IPS-NIHi7 (cell line): ENCODE results near the gene SCD5.

Experiments
- DNase-seq: peaks from one replicate; pipeline ENCODE4 v3.0.0; 2012; ENCODE audit warnings: mixed read lengths; ENCODE audit errors: extremely low spot score

The SCD5 gene

DNA sequence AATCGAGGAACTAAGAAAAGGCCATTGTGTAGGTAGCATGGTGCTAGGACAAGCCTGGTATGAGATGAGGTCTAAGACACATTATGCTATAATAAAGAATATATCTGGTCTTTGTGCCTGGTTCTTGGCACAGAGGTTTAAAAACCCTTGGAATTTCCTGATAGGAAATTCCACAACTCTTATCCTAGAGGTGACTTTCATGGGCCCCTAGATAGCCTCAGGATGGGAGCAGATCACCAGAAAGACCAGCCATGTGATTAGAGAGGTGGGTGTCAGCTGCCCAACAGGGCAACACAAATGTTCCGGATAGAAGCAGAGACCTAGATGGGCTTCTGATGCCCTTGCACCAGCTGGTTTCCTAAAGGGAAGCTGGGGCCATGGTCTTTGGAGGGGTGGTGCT, 107.2 kb downstream of the SCD5 start:
- DNase-seq: no peak

DNA sequence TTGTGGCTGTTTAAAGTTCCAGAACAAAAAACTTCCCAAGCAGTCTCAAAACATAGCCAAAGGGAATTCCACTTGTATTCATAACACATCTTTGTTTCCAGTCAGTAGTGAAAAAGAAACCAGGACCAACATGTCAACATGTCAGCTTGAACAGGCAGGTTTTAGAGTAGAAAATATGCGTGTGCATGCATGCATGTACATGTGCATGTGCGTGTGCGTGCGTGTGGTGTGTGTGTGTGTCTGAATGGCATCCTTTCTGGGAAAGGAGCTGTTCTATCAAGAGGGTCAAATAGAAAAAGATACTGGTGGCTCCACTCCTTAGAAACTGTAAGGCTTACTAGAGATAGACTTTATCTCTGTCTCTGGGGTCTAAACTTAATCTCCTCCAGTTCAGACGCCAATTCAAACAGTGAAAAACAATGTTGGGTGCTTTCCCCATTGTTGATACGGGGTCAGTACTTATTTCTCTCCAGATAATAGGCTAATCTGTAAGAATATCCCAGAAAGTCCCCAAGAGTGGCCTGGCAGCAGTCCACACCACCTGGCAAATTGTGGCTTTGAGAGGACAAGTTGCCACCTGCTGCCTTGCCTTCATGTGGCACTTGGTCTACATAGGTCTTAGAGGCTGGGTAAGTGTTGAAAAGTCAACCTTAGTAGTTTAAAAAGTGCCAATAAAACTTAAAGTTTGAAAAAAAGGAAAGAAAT, 110.4 kb downstream of the SCD5 start:
- DNase-seq: no peak

GRCh38 chr4:82687531-82687930, 111.1 kb downstream of the SCD5 start:
- DNase-seq: no peak

DNA sequence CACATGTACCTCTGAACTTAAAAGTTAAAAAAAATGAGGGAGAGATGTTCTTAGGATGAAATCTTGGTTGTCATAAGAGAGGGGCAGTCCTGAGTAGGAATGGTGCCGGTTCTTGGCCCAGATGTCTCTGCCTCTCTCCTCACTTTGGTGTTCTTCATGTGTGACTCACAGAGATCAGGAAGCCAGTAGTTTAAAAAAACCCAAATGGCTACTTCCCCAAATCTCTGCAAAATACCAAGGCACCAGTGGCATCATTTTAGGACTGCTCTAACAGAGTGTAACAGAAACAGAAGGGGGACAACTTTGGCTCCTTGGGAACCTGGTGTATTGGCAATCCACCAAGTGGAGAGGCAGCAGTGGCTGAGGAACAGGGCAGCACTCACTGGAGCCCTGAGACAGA, 116.8 kb downstream of the SCD5 start:
- no peak for DNase-seq

- DNase-seq: no peak
Measured at GRCh38 chr4:82680834-82681233, 117.8 kb downstream of the SCD5 start.

GRCh38 chr4:82679531-82679930, 119.1 kb downstream of the SCD5 start:
- no peak for DNase-seq

- DNase-seq: no peak
Measured at GRCh38 chr4:82678051-82678450, 120.5 kb downstream of the SCD5 start.

GRCh38 chr4:82677327-82677726, 121.3 kb downstream of the SCD5 start:
- DNase-seq: no peak

DNA sequence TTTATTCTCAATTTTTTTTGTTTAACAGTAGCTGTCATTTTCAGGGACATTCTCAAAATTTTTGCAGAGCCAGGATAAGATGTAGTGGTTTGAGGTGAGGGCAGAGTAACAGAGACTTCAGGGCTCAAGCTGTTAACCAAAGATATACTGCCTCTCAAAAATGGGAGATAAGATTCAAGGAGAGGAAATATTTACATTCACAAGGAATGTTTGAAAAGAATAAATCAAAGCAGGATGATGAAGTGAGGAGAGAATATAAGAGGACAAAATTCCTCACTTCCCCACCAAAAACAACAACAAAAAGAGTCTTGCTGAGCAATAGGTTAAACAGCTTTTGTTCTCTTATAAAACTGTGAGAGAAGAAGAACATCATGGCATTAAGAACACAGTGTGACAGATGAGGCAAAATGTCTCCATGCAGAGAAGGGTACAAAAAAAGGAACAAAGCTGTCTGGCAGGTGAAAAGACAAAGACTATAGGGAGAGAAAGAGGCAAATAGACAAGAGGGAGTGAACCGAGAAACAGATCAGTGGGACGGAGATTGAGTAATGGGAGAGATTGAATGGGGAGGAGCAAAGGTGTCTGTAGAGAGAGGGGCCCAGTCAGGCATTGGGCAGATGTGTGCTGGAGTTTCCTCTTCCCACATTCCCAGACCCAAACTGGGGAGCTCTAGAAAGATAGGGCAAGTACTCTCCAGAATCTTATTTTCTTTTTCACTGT, 130.7 kb downstream of the SCD5 start:
- DNase-seq: no peak

GRCh38 chr4:82666970-82667665, 131.5 kb downstream of the SCD5 start:
- no peak for DNase-seq

DNA sequence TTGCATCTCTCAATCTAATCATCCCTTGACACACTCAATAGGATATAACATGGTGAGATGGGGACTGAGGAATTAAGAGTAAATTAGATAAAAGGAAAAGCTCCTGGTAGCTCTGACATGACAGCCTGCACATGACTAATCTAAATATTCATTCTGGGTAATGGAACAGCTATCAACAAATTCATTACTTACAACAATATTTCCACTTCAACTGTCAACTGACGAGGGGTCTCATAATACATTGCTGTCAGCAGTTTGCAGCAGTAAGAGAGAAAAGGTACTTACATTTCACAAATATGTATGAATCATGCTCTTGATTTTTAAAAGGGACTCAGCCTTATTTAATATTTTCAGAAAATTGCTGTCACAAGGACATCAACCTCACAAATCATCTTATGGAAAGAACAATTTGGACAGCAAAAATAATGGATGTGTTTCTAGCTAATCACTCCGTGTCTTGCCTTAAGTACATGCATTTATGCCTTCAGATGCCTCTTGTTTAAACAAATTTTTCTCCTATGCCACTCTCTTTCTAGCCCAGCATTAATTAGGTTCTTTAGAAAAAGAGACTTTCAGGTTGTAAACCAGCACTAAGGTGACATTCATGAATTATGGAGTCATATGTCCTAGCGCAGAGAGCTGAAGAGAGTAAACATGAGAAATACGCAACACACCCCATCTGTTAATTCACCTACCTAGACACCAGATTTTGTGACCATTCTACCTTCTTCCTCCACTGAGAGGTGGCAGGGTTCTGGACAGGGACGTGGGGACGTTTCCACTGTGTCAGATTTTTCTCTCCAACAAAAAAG, 137.2 kb downstream of the SCD5 start:
- no peak for DNase-seq

DNA sequence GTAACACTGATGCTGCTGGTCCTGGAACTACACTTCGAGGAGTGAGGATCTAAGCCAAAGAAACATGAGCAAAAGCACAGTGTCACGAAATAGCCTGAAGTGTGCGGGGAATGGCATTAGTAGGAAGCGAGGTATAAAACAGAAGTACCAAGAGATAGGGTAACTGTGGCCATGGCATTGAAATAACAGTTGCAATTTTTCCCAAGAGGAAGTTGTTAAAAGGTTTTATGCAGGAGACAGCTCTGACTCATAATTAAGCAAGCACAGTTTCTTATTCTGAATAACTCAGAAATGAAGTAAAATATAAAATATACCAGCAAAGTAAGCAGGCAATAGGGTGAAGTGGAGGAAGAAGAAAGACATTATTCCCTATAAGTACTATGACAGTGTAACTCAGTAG, 146.5 kb downstream of the SCD5 start:
- DNase-seq: no peak

- DNase-seq: no peak
Measured at GRCh38 chr4:82650868-82651267, 147.7 kb downstream of the SCD5 start.

GRCh38 chr4:82648356-82648755, 150.2 kb downstream of the SCD5 start:
- DNase-seq: no peak

DNA sequence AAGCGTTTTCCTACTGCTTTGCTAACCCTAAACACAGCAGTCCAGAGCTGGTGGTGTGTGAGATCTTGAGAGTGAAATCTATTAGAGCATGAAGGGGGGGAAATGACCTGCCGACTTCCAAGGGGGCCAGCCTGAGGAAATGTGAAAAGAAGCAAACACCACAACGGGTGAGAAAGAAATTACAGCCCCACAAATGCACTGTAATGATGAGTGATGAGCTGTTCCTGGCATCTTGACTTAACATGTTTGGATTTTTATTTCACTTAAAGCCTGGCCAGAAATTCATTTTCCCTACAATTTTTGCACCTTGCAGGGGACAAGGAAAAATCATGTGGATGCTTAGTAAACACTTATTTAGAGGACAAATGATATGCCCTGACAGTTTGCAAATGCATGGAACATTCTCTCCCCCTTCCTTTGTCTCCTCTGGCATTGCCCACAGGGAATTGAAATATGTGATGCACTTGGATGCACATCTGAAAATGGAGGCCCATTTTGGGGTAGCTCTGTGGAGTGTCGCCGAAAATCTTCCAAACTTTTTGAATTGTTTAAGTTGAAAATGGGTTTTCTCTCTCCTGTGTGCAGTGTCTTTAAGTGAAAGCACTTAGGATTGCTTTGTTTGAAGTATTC, 152.5 kb downstream of the SCD5 start:
- DNase-seq: no peak

- DNase-seq: no peak
Measured at GRCh38 chr4:82644734-82645126, 153.9 kb downstream of the SCD5 start.

DNA sequence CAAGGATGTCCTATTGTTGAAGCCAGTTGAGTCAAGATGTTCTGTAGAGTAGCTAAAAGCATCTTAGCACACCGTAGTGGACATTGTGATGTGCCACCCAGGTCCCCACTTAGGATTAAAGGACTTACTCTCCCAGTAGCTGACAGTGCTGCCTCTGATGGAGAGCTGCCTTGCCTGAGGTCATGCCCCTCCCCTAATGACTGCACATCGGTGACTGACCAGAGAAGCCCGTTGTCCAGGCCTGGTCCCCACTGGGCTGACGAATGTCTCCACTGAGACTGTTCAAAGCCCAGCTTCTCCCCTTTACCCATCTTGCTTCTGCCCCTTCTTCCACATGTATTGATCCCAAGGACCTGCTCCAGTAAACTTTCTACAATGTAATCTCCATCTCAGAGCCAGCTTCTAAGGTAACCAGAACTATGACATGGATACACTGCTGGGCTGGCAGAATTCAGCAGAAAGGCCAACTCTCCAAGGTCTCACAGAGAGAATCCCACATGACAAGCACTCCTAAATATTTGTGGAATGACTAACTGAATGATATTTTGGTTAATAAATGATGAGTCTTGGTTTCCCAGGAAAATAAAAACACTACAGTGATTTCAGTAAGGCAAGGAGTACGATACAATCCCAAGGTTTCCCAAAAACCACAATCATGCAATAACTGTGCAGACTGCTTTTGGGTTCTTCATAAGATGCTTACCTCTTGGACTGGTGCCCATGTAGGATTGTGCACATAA, 154.4 kb downstream of the SCD5 start:
- no peak for DNase-seq

- no peak for DNase-seq
Measured at GRCh38 chr4:82642331-82642730, 156.3 kb downstream of the SCD5 start.

GRCh38 chr4:82640540-82640939, 158.1 kb downstream of the SCD5 start:
- no peak for DNase-seq

DNA sequence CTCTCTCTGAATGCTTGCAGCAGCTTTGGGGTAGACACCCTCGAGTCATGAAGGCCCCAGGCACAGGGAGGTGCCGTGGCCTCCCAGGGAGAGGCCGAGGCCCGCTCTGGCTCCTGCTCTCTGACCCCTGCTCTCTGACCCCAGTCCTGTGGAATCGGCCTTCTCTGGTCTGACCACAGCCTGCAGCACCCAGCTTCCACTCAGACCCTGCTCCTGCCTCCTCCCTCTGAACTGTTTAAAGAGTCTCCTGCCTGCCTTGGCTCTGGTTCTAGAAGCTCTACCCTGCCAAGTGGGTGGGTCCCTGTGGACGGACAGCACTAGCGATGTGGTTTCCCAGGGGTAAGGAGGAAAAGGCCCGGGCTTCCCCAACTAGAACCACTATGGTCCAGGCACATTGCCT, 158.6 kb downstream of the SCD5 start:
- no peak for DNase-seq

DNA sequence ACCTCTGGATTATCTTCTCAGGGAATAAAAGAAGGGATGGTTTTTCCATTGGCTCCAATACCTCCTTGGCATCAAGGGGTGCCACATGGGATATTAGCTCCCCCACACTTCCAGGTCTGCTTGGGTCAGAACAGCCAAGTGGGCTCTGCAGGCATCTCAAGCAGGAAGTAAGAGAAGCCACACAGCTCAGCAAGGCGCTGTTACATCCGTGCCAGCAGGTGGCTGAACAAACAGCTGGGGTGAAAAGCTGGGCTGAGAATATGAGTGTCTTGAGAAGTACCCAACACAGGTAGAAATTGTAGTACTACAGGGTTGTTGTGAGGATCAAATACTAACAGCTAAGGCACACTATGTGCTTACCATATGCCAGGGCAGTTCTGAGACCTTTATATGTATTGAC, 160.1 kb downstream of the SCD5 start:
- DNase-seq: no peak
